Measurements from ENCODE around the gene SYTL2.

The SYTL2 gene

DNA sequence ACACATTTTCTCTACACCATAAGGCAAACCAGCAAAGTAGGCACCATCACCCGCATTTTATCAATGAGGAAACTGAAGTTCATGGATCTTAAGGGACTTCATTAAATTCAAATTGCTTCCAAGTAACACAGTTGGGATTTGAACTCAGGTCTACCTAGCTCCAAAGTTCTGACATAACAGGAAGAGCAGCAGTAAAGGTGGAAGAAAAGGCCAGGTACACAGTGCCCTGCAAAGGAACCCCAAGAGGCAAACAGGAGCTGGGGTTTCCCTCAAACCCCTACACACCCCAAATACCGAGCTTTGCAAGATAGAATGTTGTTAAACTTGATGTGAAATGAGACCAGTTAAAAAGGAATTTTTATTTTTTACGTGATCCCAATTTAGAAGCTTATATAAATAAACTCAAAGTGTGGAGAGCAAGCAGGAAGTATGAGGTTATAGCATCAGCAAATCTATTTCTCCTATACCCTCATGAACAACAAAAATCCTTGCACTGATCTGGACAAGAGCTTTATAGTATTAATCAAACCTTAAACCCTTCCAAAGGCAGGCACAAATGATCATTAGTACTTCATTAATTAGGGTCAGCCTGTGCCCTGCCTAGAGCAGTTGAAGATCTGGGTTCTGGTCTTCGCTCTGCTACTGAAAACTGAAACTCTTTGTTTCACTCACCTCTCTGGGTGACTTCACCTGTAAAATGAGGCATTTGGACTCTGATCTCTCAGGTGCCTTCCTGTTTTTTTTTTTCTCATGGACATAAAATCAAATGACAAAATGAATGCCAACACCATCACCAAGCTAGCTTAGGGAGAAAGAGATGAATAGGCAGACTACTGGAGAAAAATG is 36.5 kb downstream of the SYTL2 start:
- no peaks in the 10 kb centered on the region for H3K9me3 ChIP-seq (ENCODE audit: insufficient read depth, low read depth, low read length)
- H3K4me1 ChIP-seq (ENCODE audit: insufficient read depth, low read length, poor library complexity, severe bottlenecking) = no peaks in the 10 kb centered on the region
- H2AFZ ChIP-seq (ENCODE audit: low read length) = no peak overlapping the region
- no peaks in the 10 kb centered on the region for H3K27me3 ChIP-seq (ENCODE audit: insufficient read depth, low read length, poor library complexity, severe bottlenecking)
- H3F3A ChIP-seq (ENCODE audit: low read depth) = no peaks in the 10 kb centered on the region
- no peaks in the 10 kb centered on the region for H3K79me2 ChIP-seq (ENCODE audit: insufficient read depth, low read length)
- H3K36me3 ChIP-seq (ENCODE audit: insufficient read depth, low read length) = no peaks in the 10 kb centered on the region
- TF ChIP-seq EZH2phosphoT487 (IDR thresholded peaks at IDR 0.05; ENCODE audit: borderline replicate concordance) (no peak), CTCF (conservative IDR thresholded peaks at IDR 0.05; ENCODE audit: low read length) (no peak)
- H3K9me2 ChIP-seq (replicated peaks; ENCODE audit: low read depth, low read length) = no peaks in the 10 kb centered on the region
- no peak overlapping the region for H3K4me2 ChIP-seq (ENCODE audit: low read depth, low read length, poor library complexity, severe bottlenecking)
- no peak overlapping the region for H3K9ac ChIP-seq (ENCODE audit: low read depth, low read length, poor library complexity, severe bottlenecking)
- no peaks in the 10 kb centered on the region for H4K20me1 ChIP-seq (ENCODE audit: insufficient read depth, low read length, poor library complexity, severe bottlenecking)
- H3K4me3 ChIP-seq (ENCODE audit: low read length, poor library complexity, severe bottlenecking) = no peak overlapping the region

DNA sequence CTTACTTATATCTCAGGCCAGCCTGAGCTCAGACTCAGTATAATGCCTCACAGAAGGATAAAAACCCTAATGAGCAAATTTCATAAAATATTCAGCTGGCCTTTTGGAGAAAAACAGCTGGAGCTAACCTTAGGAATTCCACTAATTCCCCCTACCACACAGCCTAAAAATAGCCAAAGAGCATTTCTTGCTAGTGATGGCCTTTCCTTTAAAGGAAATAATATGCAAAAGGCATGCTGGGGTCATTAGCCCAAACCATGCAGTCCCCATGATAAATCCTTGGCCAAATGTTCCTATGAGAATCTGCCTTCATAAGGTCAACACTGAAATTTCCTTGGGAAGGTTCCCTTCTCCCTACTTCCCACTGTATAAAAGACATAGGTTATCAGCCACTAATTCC is 38.2 kb downstream of the SYTL2 start:
- Histone ChIP-seq H3K4me3 (ENCODE audit: low read length, poor library complexity, severe bottlenecking) (no peak overlapping the region), H3K79me2 (ENCODE audit: insufficient read depth, low read length) (no peaks in the 10 kb centered on the region), H3K9me2 (replicated peaks; ENCODE audit: low read depth, low read length) (no peaks in the 10 kb centered on the region), H4K20me1 (ENCODE audit: insufficient read depth, low read length, poor library complexity, severe bottlenecking) (no peaks in the 10 kb centered on the region), H3F3A (ENCODE audit: low read depth) (no peaks in the 10 kb centered on the region), H3K27me3 (ENCODE audit: insufficient read depth, low read length, poor library complexity, severe bottlenecking) (peaks cover 4% of the 10 kb centered on the region), H3K9me3 (ENCODE audit: insufficient read depth, low read depth, low read length) (no peaks in the 10 kb centered on the region), H3K9ac (ENCODE audit: low read depth, low read length, poor library complexity, severe bottlenecking) (no peak overlapping the region), H3K4me2 (ENCODE audit: low read depth, low read length, poor library complexity, severe bottlenecking) (no peak overlapping the region), H2AFZ (ENCODE audit: low read length) (no peak overlapping the region), H3K4me1 (ENCODE audit: insufficient read depth, low read length, poor library complexity, severe bottlenecking) (no peaks in the 10 kb centered on the region), H3K36me3 (ENCODE audit: insufficient read depth, low read length) (no peaks in the 10 kb centered on the region)
- TF ChIP-seq EZH2phosphoT487 (IDR thresholded peaks at IDR 0.05; ENCODE audit: borderline replicate concordance) (no peak), CTCF (conservative IDR thresholded peaks at IDR 0.05; ENCODE audit: low read length) (no peak)

DNA sequence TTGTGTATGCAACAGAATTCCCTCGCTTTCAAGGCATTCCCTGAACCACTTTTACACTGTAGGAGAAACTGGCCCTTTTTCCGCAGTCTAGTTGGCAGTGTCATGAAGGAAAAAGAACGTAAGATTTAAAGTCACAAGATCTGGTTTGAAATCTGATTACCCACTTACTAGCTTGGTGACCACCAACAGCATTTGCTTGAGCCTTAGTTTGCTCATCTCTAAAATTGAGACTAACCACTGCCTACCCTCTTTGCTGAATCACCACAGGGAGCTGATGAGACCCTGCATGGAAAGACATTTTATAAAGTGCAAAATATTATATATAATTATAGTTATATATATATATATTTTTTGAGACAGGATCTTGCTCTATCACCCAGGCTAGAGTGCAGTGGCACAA is 39.4 kb downstream of the SYTL2 start:
- no peak for TF ChIP-seq EZH2phosphoT487 (IDR thresholded peaks at IDR 0.05; ENCODE audit: borderline replicate concordance)
- no peak for TF ChIP-seq CTCF (conservative IDR thresholded peaks at IDR 0.05; ENCODE audit: low read length)
- Histone ChIP-seq H3F3A (ENCODE audit: low read depth) (no peaks in the 10 kb centered on the region), H3K9me2 (replicated peaks; ENCODE audit: low read depth, low read length) (no peaks in the 10 kb centered on the region), H3K9me3 (ENCODE audit: insufficient read depth, low read depth, low read length) (no peaks in the 10 kb centered on the region), H3K27me3 (ENCODE audit: insufficient read depth, low read length, poor library complexity, severe bottlenecking) (peaks cover 6% of the 10 kb centered on the region), H3K36me3 (ENCODE audit: insufficient read depth, low read length) (no peaks in the 10 kb centered on the region), H3K79me2 (ENCODE audit: insufficient read depth, low read length) (no peaks in the 10 kb centered on the region), H2AFZ (ENCODE audit: low read length) (no peak overlapping the region), H3K4me1 (ENCODE audit: insufficient read depth, low read length, poor library complexity, severe bottlenecking) (no peaks in the 10 kb centered on the region), H3K4me3 (ENCODE audit: low read length, poor library complexity, severe bottlenecking) (no peak overlapping the region), H3K4me2 (ENCODE audit: low read depth, low read length, poor library complexity, severe bottlenecking) (no peak overlapping the region), H3K9ac (ENCODE audit: low read depth, low read length, poor library complexity, severe bottlenecking) (no peak overlapping the region), H4K20me1 (ENCODE audit: insufficient read depth, low read length, poor library complexity, severe bottlenecking) (no peaks in the 10 kb centered on the region)
